Measurements from ENCODE around the gene MAP2K5.

Gene MAP2K5

DNA sequence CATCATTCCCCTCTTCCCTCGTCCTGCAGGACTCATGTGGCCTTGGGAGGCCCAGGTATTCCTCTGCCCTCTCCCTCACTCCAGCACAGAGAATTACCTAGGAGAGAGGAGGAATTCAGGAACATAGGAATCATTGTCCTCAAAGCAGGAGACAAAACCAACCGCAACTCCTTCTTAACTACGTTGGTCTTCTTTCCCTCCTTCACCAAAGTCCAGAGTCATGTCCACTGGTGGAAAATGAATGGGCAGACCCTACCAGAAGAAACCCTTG, 227.8 kb downstream of the MAP2K5 start:
- no peak for DNase-seq (ENCODE audit: low read depth)
- no peak overlapping the region for H3K4me3 ChIP-seq (ENCODE audit: control insufficient read depth, low read depth, low read length)
- TF ChIP-seq, protein P1, sequence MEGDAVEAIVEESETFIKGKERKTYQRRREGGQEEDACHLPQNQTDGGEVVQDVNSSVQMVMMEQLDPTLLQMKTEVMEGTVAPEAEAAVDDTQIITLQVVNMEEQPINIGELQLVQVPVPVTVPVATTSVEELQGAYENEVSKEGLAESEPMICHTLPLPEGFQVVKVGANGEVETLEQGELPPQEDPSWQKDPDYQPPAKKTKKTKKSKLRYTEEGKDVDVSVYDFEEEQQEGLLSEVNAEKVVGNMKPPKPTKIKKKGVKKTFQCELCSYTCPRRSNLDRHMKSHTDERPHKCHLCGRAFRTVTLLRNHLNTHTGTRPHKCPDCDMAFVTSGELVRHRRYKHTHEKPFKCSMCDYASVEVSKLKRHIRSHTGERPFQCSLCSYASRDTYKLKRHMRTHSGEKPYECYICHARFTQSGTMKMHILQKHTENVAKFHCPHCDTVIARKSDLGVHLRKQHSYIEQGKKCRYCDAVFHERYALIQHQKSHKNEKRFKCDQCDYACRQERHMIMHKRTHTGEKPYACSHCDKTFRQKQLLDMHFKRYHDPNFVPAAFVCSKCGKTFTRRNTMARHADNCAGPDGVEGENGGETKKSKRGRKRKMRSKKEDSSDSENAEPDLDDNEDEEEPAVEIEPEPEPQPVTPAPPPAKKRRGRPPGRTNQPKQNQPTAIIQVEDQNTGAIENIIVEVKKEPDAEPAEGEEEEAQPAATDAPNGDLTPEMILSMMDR (conservative IDR thresholded peaks at IDR 0.05; ENCODE audit: control insufficient read depth, insufficient read depth, low read depth, low read length) = no peak

DNA sequence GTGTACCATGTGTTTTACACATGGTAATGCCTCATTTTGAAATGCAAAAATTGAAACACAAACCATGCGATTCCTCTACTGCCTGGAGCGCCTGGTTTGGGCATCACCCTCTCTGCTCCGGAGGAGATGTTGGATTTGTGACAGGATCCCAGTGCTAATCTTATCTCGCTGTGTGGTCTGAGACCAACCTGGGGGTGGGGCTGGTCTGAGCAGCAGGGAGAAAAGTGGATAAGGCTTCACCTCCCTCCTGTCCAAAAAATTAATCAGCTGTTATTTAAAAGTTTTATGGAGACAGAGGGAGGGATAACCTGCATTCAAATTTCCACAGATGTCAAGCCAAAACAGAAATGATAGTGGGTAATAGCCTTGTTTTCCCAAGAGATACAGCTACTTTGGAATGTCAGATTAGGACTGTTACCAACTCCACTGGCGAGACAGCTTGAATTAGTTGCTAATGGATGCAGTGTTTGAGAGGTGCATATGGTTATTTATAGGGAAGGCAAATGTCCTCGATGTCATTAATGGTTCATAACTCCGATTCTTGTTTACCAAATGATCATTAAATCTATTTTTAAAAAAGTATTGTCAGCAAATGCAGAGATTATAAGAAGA, 228.8 kb downstream of the MAP2K5 start:
- DNase-seq (ENCODE audit: low read depth) = no peak
- TF ChIP-seq, protein P1 (conservative IDR thresholded peaks at IDR 0.05; ENCODE audit: control insufficient read depth, insufficient read depth, low read depth, low read length) = no peak
- H3K4me3 ChIP-seq (ENCODE audit: control insufficient read depth, low read depth, low read length) = no peak overlapping the region

DNA sequence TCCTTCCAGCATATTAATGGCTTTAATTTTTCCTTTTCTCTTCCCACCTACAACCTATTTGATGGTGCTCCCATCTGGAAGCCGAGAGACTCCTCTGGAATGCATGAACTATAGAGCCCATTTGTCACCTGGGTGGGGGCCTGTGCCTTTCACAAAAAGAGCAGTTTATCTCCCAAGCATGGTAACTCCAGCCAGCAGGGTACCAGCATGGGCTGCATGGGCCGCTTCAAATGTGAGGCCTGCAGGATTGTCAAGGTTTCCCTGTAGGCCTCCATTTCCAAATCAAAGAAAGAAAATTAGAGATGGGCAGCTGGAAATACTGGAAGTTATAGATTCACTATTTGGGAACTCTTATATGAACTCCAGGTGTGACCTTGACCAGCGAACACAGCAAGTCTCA, 232.1 kb downstream of the MAP2K5 start:
- TF ChIP-seq, protein P1 (conservative IDR thresholded peaks at IDR 0.05; ENCODE audit: control insufficient read depth, insufficient read depth, low read depth, low read length) = no peak
- no peak overlapping the region for H3K4me3 ChIP-seq (ENCODE audit: control insufficient read depth, low read depth, low read length)
- no peak for DNase-seq (ENCODE audit: low read depth)

DNA sequence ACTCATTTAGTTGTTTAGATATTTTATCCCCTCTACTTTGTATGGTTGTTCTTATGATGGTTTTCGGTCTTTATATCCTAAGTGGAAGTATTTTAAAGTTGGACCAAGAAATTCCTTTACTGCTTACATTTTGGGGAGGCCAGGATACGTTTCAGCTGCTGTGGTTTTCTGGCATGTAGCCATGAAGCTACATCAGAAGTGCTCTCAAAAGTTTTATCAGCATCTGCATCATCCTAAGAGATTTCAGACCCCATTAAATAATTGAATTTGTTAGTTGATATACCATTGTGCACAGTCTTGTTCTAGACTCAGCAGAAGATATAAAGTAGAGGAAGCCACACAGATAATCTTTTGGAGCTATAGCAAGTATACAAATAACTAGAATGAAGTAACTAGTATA, 232.7 kb downstream of the MAP2K5 start:
- no peak overlapping the region for H3K4me3 ChIP-seq (ENCODE audit: control insufficient read depth, low read depth, low read length)
- no peak for DNase-seq (ENCODE audit: low read depth)
- TF ChIP-seq, protein P1 (conservative IDR thresholded peaks at IDR 0.05; ENCODE audit: control insufficient read depth, insufficient read depth, low read depth, low read length) = no peak

DNA sequence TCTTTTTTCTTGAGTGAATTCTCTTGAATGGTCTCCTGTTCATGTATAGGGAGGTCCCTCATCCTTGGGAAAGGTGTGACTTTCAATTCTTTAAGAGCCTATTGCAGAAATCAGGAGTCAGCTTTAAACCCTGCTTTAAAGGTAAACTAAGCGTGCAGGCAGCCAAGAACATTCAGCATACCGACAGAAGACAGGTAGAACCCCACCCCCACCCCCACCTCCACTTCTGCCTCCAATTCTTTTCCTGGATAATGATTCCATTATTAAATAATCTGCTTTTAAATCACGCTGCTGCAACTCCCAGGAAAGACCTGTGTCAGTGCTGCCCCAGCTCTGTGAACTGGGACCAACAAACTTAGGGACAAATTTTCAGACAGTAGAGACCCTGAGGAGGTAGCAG, 233.5 kb downstream of the MAP2K5 start:
- H3K4me3 ChIP-seq (ENCODE audit: control insufficient read depth, low read depth, low read length) = no peak overlapping the region
- DNase-seq (ENCODE audit: low read depth) = no peak
- TF ChIP-seq, protein P1 (conservative IDR thresholded peaks at IDR 0.05; ENCODE audit: control insufficient read depth, insufficient read depth, low read depth, low read length) = no peak

DNA sequence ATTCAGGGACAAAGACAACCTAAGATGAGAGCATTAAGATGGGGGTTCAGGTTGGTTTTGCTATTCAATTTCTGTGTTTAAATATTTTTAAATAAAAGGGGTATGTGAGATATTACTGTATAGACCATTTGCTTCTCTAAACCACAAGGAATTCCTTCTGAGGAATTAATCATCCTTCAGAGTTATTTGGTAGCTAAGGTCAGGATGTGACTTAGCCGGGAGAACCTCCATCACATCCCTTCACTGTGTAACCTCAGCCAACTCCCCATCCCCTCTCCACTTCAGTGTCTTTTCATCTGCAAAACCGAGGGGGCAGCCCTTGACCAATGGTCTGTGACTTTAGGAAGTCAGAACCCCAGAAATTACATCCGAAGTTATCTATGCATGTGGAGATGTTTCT, 234.1 kb downstream of the MAP2K5 start:
- H3K4me3 ChIP-seq (ENCODE audit: control insufficient read depth, low read depth, low read length) = no peak overlapping the region
- DNase-seq (ENCODE audit: low read depth) = peak; percentile 8
- TF ChIP-seq, protein P1 (conservative IDR thresholded peaks at IDR 0.05; ENCODE audit: control insufficient read depth, insufficient read depth, low read depth, low read length) = no peak

DNA sequence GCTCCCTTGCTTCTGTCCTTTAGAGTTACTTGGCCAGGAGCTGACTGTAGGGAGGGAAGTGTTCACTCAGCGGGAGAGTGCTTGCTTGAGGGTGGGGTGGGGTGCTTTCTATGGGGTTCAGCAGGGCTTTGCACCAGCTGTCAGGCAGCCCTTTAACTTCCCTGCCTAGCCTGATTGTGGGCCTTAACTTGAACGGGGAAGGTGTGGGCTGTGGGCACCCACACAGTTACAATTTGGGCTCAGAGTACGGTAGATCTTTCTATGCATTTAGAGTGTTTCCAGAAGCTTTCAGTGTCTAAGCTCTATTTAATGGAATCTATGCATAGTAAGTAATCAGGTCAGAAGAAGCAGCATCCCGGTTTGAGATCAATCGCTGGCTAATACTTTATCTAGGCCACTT, 234.6 kb downstream of the MAP2K5 start:
- H3K4me3 ChIP-seq (ENCODE audit: control insufficient read depth, low read depth, low read length) = no peak overlapping the region
- TF ChIP-seq, protein P1 (conservative IDR thresholded peaks at IDR 0.05; ENCODE audit: control insufficient read depth, insufficient read depth, low read depth, low read length) = no peak
- no peak for DNase-seq (ENCODE audit: low read depth)

Measured in fibroblast of mammary gland (primary cell).